Coronary artery (tissue), 2 donors: Measurements from ENCODE around the gene IMMP2L.

Source experiments
- DNase-seq: peaks from one replicate; pipeline ENCODE4 v3.0.0-alpha.2; 2017; ENCODE audit warnings: low spot score
- H3K27ac ChIP-seq, 2 donors: fragments of 200-600 bp; sonication (generic); one replicate each; pipeline ENCODE4 v1.5.1; 2016 to 2019
- H3K4me3 ChIP-seq: fragments of 200-600 bp; sonication (generic); 2 replicates; pipeline ENCODE4 v1.5.1; 2016; ENCODE audit warnings: mild to moderate bottlenecking, moderate library complexity
- TF ChIP-seq, protein P1 (sequence below): fragments of 200-600 bp; sonication (generic); IDR thresholded peaks from one replicate; pipeline ENCODE4 v1.5.1; 2019; ENCODE audit warnings: antibody characterized with exemption

Gene IMMP2L

DNA sequence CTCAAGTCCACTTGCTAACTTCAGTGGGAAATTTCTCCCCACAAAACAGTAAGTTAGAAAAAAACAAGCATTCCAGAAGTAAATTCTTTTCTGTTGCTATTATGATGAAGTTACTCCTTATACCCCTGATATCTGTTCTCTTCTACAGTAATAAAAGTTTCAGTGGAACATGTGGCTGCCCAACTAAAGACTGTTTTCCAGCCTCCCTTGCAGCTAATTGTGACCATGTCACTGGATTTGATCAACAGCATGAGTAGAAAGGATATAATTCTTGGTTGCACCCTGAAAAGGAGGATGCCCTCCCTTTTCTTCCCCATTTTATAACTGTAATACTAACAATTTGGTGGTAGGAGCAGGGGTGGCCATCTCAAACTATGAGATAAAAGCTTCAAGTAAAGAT lies 40.6 kb downstream of the IMMP2L start:
- no peak for DNase-seq
- H3K27ac ChIP-seq = no peak overlapping the region
- no peak overlapping the region for H3K4me3 ChIP-seq
- TF ChIP-seq, protein P1, sequence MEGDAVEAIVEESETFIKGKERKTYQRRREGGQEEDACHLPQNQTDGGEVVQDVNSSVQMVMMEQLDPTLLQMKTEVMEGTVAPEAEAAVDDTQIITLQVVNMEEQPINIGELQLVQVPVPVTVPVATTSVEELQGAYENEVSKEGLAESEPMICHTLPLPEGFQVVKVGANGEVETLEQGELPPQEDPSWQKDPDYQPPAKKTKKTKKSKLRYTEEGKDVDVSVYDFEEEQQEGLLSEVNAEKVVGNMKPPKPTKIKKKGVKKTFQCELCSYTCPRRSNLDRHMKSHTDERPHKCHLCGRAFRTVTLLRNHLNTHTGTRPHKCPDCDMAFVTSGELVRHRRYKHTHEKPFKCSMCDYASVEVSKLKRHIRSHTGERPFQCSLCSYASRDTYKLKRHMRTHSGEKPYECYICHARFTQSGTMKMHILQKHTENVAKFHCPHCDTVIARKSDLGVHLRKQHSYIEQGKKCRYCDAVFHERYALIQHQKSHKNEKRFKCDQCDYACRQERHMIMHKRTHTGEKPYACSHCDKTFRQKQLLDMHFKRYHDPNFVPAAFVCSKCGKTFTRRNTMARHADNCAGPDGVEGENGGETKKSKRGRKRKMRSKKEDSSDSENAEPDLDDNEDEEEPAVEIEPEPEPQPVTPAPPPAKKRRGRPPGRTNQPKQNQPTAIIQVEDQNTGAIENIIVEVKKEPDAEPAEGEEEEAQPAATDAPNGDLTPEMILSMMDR = no peak

DNA sequence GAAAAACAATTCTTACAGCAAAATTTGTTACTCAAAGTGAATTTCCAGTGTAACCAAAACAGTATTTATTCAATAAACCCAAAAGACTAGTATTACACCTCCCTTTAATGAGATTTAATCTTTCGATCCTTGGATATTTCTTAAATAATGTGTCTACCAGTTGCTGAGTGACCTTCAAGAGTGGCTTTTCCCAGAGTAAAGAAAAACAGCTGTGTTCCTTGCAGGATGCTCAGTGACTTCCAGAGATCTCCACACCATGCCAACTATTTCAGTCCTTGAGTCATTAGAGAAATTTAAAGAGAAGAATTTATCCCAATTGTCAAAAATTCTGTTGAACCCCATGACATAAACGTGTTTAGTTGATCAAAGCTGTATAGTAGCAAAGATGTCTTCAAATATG lies 44.0 kb downstream of the IMMP2L start:
- no peak for DNase-seq
- no peak overlapping the region for H3K4me3 ChIP-seq
- no peak overlapping the region for H3K27ac ChIP-seq
- TF ChIP-seq, protein P1 = no peak

DNA sequence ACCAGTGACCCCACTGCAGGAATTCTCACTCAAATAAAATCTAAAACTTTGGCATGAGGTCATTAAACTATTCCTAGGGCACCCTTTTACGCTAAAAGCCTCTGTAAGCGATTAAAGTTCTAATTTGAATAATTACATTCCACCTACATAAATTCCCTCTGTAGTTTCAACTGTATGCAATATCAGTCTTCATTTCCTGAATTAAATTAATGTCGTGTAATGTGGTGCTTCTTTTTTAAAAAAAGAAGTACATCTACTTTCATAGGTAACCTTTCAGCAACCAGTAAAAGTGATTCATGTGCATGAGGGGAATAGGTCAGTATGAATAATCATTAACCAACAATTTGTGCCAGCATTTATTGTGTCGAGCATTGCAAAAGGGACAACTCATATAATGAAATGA lies 44.7 kb downstream of the IMMP2L start:
- DNase-seq = no peak
- Histone ChIP-seq H3K27ac (no peak overlapping the region), H3K4me3 (no peak overlapping the region)
- TF ChIP-seq, protein P1 = no peak

DNA sequence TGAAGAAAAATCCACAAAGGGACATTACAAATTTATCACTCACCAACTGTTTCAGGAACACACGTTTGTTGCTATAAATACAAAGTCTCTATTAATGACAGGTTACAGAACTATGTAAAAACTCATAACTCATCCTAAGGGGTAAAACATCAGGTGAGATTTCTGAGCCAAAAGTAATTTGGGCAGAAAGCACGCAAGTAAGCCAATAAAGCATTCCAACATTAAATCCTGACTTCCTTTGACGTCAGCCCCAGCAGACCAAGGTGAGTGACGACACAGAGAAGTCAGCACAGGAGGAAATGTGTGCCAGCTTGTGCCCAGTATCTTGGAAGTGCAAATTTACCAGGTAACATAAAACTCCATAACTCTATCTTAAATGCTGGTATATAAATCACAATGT lies 45.7 kb downstream of the IMMP2L start:
- TF ChIP-seq, protein P1 = no peak
- no peak for DNase-seq

DNA sequence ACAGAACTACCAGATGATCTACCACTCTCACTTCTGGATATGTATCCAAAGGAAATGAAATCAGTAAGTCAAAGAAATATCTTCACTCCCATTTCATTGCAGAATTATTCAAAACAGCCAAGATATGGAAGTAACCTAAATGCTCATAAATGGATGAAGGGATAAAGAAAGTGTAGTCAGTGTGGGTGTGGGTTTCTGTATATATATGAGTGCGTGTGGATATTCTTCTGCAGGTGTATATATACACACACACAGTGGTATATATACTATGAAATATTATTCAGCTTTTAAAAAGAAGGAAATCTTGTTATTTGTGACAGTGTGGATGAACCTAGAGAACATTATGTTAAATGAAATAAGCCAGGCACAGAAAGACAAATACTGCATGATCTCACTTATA lies 48.7 kb downstream of the IMMP2L start:
- DNase-seq = no peak
- Histone ChIP-seq H3K4me3 (no peak overlapping the region), H3K27ac (no peak overlapping the region)
- TF ChIP-seq, protein P1 = no peak

More for the DNA sequence above, 45.7 kb downstream of the IMMP2L start:
- Histone ChIP-seq H3K4me3 (no peak overlapping the region), H3K27ac (no peak overlapping the region)

DNA sequence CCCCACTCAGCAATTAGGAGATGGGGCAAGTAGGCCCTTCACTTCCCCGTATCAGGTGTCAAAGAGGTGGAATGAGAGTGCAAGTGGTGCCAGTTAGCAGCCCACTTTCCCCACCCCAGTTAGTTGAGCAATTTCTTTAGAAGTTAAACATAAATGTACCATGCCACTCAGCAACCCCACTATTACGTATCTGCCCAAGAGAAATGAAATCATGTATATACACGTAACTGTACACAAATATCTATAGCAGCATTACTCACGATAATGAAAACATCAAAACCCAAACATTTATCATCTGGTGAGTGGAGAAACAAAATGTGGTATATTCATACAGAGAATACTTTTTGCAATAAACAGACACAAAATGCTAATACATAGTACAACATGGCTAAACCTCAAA lies 50.4 kb downstream of the IMMP2L start:
- no peak overlapping the region for H3K27ac ChIP-seq

More for the DNA sequence above, 50.4 kb downstream of the IMMP2L start:
- H3K4me3 ChIP-seq = no peak overlapping the region
- TF ChIP-seq, protein P1 = no peak
- DNase-seq = no peak
